ENCODE results near the gene KCNJ10.

The KCNJ10 gene

GRCh38 chr1:160024195-160024905 lies 45.6 kb downstream of the KCNJ10 start:
- DNase-seq (ENCODE audit: low spot score): no peak

DNA sequence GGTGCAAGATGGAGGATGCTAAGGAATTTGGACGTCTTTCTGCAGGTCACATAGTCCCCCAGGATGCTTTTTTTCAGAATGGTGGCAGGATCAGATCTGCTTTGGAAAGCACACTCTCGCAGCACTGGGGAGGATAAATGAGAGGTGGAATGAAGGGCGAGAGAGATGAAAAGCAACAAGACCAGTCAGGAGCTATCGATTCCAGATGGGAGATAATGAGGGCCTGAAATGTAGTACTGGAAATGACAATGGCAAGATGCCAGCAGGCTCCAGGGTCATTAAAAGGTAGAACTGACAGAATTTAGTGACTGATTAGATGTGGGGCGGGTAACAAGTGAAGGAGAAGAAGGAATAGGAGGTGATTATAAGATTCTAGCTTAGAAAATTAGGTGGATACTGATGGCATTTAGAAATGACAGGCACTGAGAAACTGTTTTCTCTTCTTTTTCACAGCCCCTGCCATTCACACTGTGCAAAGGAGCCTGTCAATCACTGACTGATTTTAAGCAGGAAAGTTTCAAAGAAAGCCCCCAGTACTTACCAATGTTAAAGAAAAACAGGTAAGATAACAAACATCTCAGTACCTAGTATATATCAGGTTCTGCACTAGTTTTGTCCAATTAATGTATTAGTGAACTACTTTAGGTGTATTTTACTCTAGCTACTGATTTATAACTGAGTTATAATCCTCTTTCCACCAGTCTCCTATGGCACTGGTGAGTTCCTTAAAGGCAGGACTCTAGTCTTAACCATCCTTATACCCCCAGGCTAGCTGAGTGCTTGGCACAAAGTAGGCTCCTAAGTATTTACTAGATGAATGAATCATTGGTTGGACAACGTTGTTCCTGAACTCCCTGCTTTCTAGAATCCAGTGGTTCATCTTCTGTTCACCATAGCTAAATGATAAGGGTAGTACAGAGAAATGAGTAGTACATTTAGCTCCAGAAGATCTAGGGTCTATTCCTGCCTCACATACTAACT lies 47.3 kb downstream of the KCNJ10 start:
- no peak for DNase-seq (ENCODE audit: low spot score)

GRCh38 chr1:160021376-160022074 lies 48.4 kb downstream of the KCNJ10 start:
- DNase-seq (ENCODE audit: low spot score): no peak

DNA sequence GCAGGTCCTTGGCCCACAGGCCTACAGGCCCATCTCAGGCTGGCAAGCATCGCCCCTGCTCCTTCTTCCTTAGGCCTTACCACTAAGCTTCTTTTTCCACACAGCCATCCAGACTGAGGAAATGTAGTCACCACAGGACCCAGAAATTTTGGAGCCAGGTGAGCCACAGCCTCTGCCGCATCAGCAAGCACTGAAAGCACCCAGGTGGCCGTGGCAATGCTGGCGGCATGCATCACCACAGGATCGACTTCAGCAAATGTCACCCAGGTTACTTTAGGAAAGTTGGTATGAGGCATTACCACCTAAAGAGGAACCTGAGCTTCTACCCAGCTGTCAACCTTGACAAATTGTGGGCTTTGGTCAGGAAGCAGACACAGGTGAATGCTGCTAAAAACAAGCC lies 49.8 kb downstream of the KCNJ10 start:
- DNase-seq (ENCODE audit: low spot score): no peak

DNA sequence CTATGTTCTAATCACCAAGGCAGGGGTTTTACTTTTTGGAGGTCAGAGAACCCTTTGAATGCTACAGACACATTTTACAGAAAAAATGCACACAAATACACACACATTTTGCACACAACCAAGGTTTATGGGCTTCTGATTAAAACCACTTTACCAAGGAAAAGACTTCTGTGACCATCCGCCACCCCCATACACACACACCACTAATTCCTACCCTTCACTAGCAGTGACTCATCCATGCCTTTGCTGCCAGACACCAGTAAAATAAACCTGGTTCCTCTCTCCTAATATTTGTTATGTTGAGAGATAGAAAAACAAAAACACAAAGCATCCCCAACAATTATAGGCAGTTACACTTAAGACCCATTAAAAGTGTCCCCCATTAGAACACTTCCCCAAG lies 51.1 kb downstream of the KCNJ10 start:
- no peak for DNase-seq (ENCODE audit: low spot score)

- DNase-seq (ENCODE audit: low spot score): no peak
Measured at GRCh38 chr1:160018347-160018746, 51.6 kb downstream of the KCNJ10 start.

DNA sequence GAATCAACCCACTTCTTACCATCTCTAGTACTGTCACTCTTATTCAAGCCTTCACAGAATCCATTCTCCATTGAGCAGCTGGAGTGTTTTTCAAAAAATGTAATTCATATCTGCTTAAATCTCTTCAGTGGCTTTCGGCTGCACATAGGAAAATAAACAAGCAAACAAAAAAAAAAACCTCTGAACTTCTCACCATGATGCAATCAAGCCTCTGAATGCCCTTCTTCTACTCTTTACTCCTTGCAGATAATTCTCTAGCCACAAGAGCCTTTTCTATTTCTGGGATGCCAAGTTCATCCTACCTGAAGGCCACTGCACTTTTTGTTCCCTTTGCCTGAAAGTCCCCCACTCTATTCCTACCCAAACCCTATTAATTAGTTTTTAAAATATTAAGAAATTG lies 52.4 kb downstream of the KCNJ10 start:
- DNase-seq (ENCODE audit: low spot score): no peak

DNA sequence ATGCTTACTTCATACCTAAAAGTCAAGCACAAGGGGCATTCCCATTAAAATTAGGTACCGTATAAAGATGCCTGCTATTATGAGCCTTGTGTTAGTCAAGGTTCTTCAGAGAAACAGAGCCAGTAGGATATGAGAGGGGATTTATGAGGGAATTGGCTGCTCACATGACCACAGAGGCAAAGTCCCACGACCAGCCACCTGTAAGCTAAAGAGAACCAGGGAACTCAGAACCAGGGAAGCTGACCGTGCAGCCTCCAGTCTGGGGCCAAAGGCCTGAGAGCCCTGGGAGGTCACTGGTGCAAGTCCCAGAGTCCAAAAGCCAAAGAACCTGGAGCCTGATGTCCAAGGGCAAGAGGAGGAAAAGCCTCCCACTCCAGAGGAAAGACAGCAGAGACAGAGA lies 58.2 kb downstream of the KCNJ10 start:
- DNase-seq (ENCODE audit: low spot score): no peak

DNA sequence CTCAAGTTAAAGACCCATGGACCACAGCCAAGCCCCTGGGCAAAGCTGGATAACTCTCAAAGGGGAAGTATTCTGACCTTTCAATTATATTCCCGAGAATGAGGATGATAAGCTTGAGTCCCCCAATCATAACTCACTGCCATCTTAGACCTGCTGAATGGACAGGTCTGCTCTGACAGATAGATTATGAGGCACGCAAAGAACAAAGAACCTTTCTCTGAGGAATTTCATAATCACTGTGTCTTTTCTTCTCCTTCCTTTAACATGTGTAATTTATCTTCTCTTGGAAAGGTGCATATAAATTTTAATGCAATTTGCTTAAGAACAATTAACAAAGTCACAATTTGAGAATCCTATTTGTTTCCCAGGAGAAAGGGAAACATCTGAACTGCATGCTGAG lies 60.2 kb downstream of the KCNJ10 start:
- DNase-seq (ENCODE audit: low spot score): no peak

GRCh38 chr1:160009081-160009480 lies 60.9 kb downstream of the KCNJ10 start:
- no peak for DNase-seq (ENCODE audit: low spot score)

- peak; percentile 54 for DNase-seq (ENCODE audit: low spot score)
Measured at GRCh38 chr1:160007577-160008200, 62.3 kb downstream of the KCNJ10 start.

DNA sequence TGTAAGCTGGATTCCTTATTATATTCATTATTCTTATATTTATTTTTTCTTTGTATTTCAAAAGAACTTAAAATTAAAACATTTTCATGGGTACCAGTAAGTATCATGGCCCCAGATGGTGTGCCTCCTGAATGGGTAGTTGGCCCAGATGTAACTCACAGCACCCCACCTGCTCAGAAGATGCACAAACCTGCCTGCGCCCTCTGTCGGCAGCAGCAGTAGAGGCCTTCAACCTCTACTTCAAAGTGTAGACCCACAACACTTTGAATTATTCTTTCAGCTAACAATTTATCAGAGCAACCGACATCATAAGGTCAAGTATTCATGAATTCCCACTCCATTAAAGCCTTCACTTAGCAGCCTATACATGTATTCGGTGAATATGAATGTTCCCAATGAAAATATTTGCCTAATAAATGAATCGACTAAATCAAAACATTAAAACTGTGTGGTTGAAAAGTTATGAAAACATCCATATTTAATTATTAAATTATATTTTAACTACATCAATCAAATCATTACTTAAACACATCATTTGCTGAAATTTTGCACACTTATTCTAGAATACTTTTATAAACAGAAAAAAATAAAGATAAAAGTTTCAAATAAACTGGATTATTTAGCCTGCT lies 63.5 kb downstream of the KCNJ10 start:
- DNase-seq (ENCODE audit: low spot score): peak; percentile 48

GRCh38 chr1:160005070-160005469 lies 64.9 kb downstream of the KCNJ10 start:
- peak; percentile 44 for DNase-seq (ENCODE audit: low spot score)

GRCh38 chr1:160004425-160004824 lies 65.5 kb downstream of the KCNJ10 start:
- no peak for DNase-seq (ENCODE audit: low spot score)

GRCh38 chr1:160004001-160004400 lies 66.0 kb downstream of the KCNJ10 start:
- no peak for DNase-seq (ENCODE audit: low spot score)

- DNase-seq (ENCODE audit: low spot score): no peak
Measured at GRCh38 chr1:160001440-160001839, 68.5 kb downstream of the KCNJ10 start.

DNA sequence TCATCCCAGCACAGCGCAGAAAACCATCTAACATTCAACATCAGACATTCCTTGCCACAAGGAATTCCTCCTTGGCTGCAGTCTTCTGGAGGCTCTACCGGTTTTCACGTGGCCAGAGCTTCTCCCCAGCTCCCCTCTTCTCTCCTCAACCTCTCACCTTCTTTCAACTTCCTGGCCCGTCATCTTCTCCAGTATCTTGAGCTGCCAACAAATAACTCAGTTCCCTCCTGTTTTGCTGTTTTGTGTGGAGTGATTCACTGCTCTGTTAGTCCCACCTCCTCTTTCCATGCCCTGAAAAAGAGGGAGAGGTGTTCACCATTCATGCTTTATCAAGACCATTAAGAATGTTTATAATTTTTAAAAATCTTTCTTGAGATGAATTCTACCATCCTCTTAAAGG lies 70.8 kb downstream of the KCNJ10 start:
- DNase-seq (ENCODE audit: low spot score): no peak

DNA sequence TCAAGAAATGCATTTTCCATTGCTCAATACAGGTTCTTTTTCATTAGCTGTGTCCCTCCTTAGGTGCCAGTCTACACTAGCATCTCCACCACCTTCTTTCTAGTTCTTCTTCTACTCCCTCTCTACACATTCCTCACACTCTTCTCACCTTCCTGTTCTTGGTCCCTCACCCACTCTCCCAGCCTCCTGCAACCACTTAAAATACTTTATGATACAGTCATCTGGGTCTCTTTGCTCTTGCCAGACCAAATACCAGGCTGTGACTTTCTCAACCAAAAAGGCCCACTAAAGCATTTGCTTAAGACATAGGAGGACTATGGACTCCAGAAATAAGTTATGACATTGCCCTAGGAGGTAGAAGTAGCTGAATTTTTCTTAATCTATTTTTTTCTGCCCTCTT lies 73.3 kb downstream of the KCNJ10 start:
- no peak for DNase-seq (ENCODE audit: low spot score)

GRCh38 chr1:159994896-159995295 lies 75.1 kb downstream of the KCNJ10 start:
- no peak for DNase-seq (ENCODE audit: low spot score)

GRCh38 chr1:159993911-159994310 lies 76.0 kb downstream of the KCNJ10 start:
- no peak for DNase-seq (ENCODE audit: low spot score)

DNA sequence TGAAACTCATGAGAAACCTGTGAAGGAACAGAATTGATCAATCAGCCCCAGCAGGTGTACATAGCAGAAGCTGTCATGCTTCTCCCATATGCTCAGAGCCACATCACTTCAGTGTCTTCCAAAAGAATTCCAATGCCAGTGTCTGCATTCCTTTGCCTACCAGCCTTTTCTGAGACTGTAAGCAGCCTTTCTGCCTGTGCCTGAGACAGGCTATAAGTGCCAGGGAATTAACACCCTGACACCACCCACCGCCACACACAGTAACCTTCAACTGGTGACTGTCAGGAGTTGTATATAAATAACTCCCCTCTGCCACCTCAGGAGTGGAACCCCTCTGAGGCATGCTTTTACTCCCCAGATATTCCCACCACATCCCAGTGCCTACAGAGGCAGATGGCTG lies 77.8 kb downstream of the KCNJ10 start:
- no peak for DNase-seq (ENCODE audit: low spot score)

GRCh38 chr1:159991513-159991912 lies 78.4 kb downstream of the KCNJ10 start:
- no peak for DNase-seq (ENCODE audit: low spot score)
